HepG2 (cell line): ENCODE data around the gene TUBB. TPM values are rescaled to one million over a fixed set of nuclear protein-coding genes. Genes with fewer than 3 reads are reported as not detected.
A peak's percentile ranks its signal among the peaks of the same experiment; 100 is the strongest.

Experiments
- AFF4 ChIP-seq: sonication (generic); formaldehyde crosslinking; IDR thresholded peaks from 2 replicates; pipeline ENCODE4 v1.4.0; 2020; ENCODE audit warnings: missing genetic modification reagents
- ATF4 ChIP-seq, 2 experiments: fragments of 450-650 bp in 1 of 2; sonication (generic) in 1 of 2; formaldehyde crosslinking; IDR thresholded peaks; 2 replicates each; pipeline versions ENCODE4 v1.5.0 to v1.8.0; 2020 to 2022; ENCODE audit warnings: mild to moderate bottlenecking in 1 of 2, missing genetic modification reagents in 1 of 2
- KIAA2018 ChIP-seq: sonication (generic); formaldehyde crosslinking; IDR thresholded peaks from 2 replicates; pipeline ENCODE4 v1.5.0; 2020; ENCODE audit warnings: mild to moderate bottlenecking, missing genetic modification reagents, borderline replicate concordance
- NCOR1 ChIP-seq: fragments of 200-600 bp; sonication (generic); IDR thresholded peaks from 2 replicates; pipeline ENCODE4 v1.7.0; 2017; ENCODE audit warnings: antibody characterized with exemption, low read length, borderline replicate concordance
- SRSF9 ChIP-seq: fragments of 200-400 bp; formaldehyde crosslinking; IDR thresholded peaks from 2 replicates; pipeline ENCODE4 v1.6.1; 2018; ENCODE audit warnings: borderline replicate concordance, mild to moderate bottlenecking, low read depth, low read length; ENCODE audit not compliant: insufficient read depth, poor library complexity, severe bottlenecking
- TEAD2 ChIP-seq: sonication (generic); formaldehyde crosslinking; IDR thresholded peaks from 2 replicates; pipeline ENCODE4 v1.9.0; 2021; ENCODE audit warnings: missing genetic modification reagents
- TFDP1 ChIP-seq: IDR thresholded peaks from 2 replicates; pipeline ENCODE4 v1.6.1; 2016; ENCODE audit warnings: missing compliant biosample characterization, missing genetic modification reagents, borderline replicate concordance
- polyA plus RNA-seq, 8 experiments: library from polyadenylated mRNA; depleted of rRNA in 3 of 8; stranded (reverse) in 7 of 8; unstranded in 1 of 8; fragments of >200 nt; fragmentation: Illumina TruSeq in 4 of 8; extraction: Trizol in 4 of 8; gene quantifications; 2 replicates each; pipeline versions ENCODE4 v1.2.1 to v1.2.3, GENCODE V29; 2011 to 2016; ENCODE audit warnings: low read depth in 4 of 8, missing spikeins in 1 of 8, mixed read lengths in 1 of 8; ENCODE audit not compliant: insufficient read depth in 1 of 8
- total RNA-seq, 5 experiments: library from RNA; depleted of rRNA; stranded (reverse); fragments of >200 nt; fragmentation: Illumina TruSeq; extraction: Trizol; gene quantifications; 2 replicates each; pipeline ENCODE4 v1.2.3, GENCODE V29; 2016; ENCODE audit warnings: low read depth in 1 of 5

TUBB gene
- total and polyA plus RNA-seq, 2 of the 13 experiments (the other 11 are each of a cell fraction or from before 2014, with no cell fraction given): 911 to 1,163 TPM

GRCh38 chr6:30678964-30679726, 41.0 kb upstream of the TUBB start (continued):
- TF ChIP-seq KIAA2018 (CRISPR knock-in tag) (no peak), SRSF9 (no peak), TEAD2 (CRISPR knock-in tag) (no peak), TFDP1 (CRISPR knock-in tag) (peak; percentile 60), ATF4 (CRISPR knock-in tag; IDR thresholded peaks at IDR 0.05) (peak in 1 of 2 experiments; percentile 48; a peak in 2 of 4 replicates), NCOR1 (no peak), AFF4 (CRISPR knock-in tag) (no peak)
